HUES6 (cell line): ENCODE data around the gene MS4A10.

Source experiments
- H3K27ac ChIP-seq: 2 replicates; pipeline ENCODE4 v1.7.0; 2013; ENCODE audit warnings: low read depth, mild to moderate bottlenecking, low read length, inconsistent platforms
- H3K27me3 ChIP-seq: 2 replicates; pipeline ENCODE4 v1.6.1; 2013; ENCODE audit warnings: low read length; ENCODE audit not compliant: control insufficient read depth, insufficient read depth
- H3K36me3 ChIP-seq: 2 replicates; pipeline ENCODE4 v1.6.1; 2013; ENCODE audit warnings: low read length; ENCODE audit not compliant: control insufficient read depth, insufficient read depth
- H3K4me1 ChIP-seq: 2 replicates; pipeline ENCODE4 v1.6.1; 2013; ENCODE audit warnings: low read length; ENCODE audit not compliant: control insufficient read depth, insufficient read depth
- H3K4me3 ChIP-seq: 2 replicates; pipeline ENCODE4 v1.5.1; 2013; ENCODE audit warnings: low read depth, low read length
- H3K9ac ChIP-seq: one replicate; pipeline ENCODE4 v1.6.1; 2013; ENCODE audit warnings: mild to moderate bottlenecking, low read length
- H3K9me3 ChIP-seq: 2 replicates; pipeline ENCODE4 v1.6.1; 2013; ENCODE audit warnings: low read depth, low read length; ENCODE audit not compliant: control insufficient read depth, insufficient read depth

MS4A10 gene

DNA sequence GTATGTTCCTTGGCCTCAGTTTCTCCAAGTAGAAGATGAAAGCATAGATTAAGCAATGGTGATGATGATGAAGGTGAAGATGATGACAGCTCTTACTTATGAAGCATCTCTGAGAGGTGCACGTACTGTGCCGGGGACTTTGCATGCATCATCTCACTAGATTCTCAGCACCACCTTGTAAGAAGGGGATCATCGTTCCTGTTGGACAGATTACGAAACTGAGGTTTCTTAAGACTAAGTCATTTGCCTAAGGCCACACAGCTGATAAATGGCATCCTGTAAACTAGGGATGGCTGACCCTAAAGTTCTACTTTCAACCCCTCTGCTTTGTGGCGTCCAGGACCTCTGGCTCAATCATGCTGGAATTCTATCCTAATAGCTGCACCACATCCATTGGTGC is 19.8 kb upstream of the MS4A10 start:
- H3K4me3 ChIP-seq: no peak overlapping the region
- no peak overlapping the region for H3K9ac ChIP-seq
- no peak overlapping the region for H3K27ac ChIP-seq
- no peaks in the 10 kb centered on the region for H3K9me3 ChIP-seq
- H3K36me3 ChIP-seq: no peaks in the 10 kb centered on the region
- H3K4me1 ChIP-seq: 0 out of 2 replicates have a peak, but pooled peaks cover 3% of the 10 kb centered on the region
- H3K27me3 ChIP-seq: 0 out of 2 replicates have a peak, but pooled peaks cover 4% of the 10 kb centered on the region

DNA sequence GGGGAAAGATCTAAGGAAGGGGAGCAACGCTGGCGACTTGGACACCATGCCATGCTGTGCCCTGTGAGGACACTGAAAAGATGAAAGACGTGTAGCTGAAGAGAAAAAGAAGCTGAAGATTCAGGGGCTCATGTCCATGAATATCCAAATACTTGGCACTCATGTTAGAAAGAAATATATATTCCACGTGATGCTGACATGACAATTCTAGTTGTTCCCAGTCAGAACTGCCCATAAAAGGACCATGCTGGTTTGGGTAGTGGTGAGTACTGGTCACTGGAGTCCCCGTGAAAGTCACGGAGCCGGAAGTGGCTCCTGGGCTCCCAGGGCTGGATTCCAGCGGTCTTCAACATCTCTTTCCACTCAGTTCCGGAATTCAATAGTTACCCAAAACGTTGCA is 18.6 kb upstream of the MS4A10 start:
- Histone ChIP-seq H3K36me3 (no peaks in the 10 kb centered on the region), H3K9ac (no peak overlapping the region), H3K27ac (no peak overlapping the region), H3K27me3 (0 out of 2 replicates have a peak, but pooled peaks cover 4% of the 10 kb centered on the region), H3K9me3 (no peaks in the 10 kb centered on the region), H3K4me1 (0 out of 2 replicates have a peak, but pooled peaks cover 3% of the 10 kb centered on the region), H3K4me3 (no peak overlapping the region)

DNA sequence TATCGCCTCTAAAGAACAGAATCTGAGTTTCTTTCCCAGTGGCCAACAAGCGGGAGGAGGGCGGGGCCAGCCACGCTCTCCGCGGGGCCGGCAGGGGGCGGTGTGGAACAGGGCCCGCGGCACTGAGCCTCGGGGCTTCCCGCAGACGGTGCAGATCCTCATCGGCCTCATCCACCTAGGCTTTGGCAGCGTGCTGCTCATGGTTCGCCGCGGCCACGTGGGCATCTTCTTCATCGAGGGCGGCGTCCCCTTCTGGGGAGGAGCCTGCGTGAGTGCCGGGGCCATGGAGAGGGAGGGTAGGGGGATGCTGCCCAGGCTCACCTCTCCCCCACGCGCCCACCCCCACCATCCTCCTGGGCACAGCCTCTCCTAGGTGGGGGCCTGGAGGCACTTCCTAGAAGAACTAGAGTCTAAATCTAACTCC is 17.7 kb upstream of the MS4A10 start:
- H3K27ac ChIP-seq: no peak overlapping the region
- no peaks in the 10 kb centered on the region for H3K9me3 ChIP-seq
- H3K9ac ChIP-seq: no peak overlapping the region
- H3K27me3 ChIP-seq: 0 out of 2 replicates have a peak, but pooled peaks cover 4% of the 10 kb centered on the region
- 0 out of 2 replicates have a peak, but pooled peaks cover 3% of the 10 kb centered on the region for H3K4me1 ChIP-seq
- no peaks in the 10 kb centered on the region for H3K36me3 ChIP-seq
- H3K4me3 ChIP-seq: no peak overlapping the region

DNA sequence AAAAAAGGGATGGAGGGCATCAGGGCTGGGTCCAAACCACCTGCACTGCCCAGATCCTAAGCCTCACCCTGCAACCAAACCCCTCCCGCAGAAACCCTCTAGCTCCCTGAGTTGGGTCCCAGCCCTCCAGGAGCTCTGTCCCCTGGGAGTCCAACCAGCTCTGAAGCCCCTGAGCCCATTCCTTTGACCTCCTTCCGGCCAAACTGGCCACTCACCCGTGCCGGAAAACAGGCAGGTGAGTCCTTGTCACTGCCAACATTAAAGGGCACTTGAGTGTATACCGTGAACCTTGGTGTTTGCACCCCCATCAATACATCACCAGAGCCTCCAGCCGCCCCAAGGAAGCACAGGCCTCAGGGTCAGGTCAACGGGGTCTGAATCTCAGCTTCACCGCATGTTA is 16.9 kb upstream of the MS4A10 start:
- H3K9me3 ChIP-seq: no peaks in the 10 kb centered on the region
- 0 out of 2 replicates have a peak, but pooled peaks cover 4% of the 10 kb centered on the region for H3K27me3 ChIP-seq
- no peak overlapping the region for H3K4me3 ChIP-seq
- H3K4me1 ChIP-seq: 0 out of 2 replicates have a peak, but pooled peaks cover 3% of the 10 kb centered on the region
- H3K36me3 ChIP-seq: no peaks in the 10 kb centered on the region
- H3K9ac ChIP-seq: no peak overlapping the region
- no peak overlapping the region for H3K27ac ChIP-seq

DNA sequence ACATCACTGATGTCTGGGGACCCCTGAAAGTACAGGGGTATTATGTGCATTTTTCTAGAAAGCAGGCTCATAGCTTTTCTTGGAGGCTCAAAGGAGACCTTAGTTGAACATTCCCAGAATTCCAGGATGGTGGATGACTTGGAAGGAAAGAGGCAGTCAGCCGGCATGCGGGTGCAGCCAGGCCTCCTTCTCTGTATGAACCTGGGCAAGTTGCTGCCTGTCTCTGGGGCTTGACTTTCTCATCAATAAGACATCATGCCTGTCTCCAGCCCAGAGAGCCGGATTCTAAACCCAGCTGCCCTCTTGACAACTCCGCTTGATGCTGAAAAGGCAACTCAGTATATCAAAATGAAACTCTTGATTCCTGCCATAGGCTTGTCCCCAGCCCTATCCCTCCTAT is 15.9 kb upstream of the MS4A10 start:
- no peaks in the 10 kb centered on the region for H3K36me3 ChIP-seq
- no peak overlapping the region for H3K27ac ChIP-seq
- H3K9me3 ChIP-seq: no peaks in the 10 kb centered on the region
- no peak overlapping the region for H3K9ac ChIP-seq
- no peak overlapping the region for H3K4me3 ChIP-seq
- H3K4me1 ChIP-seq: 0 out of 2 replicates have a peak, but pooled peaks cover under 1% of the 10 kb centered on the region
- H3K27me3 ChIP-seq: 0 out of 2 replicates have a peak, but pooled peaks cover 4% of the 10 kb centered on the region

DNA sequence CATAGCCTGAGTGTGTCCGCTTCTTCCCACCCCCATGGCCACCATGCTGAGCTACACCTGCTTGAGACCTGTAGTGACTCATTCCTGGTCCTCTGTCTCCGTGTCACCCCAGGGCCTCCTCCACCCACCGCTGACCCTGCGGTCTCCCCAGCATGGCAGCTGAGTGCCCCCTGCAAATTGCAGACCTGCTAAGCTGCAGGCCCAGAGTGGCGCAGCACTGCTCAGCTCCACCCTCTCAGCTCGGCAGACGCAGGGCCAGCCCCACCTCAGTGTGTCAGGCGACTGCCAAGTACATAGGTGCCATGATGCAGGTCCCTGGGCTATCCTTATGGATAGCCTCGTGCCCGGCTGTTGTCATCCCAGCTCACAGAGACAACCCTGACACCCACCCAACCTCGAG is 15.3 kb upstream of the MS4A10 start:
- H3K9ac ChIP-seq: no peak overlapping the region
- H3K27ac ChIP-seq: no peak overlapping the region
- 0 out of 2 replicates have a peak, but pooled peaks cover 4% of the 10 kb centered on the region for H3K27me3 ChIP-seq
- no peaks in the 10 kb centered on the region for H3K4me1 ChIP-seq
- H3K4me3 ChIP-seq: no peak overlapping the region
- no peaks in the 10 kb centered on the region for H3K36me3 ChIP-seq
- H3K9me3 ChIP-seq: no peaks in the 10 kb centered on the region

DNA sequence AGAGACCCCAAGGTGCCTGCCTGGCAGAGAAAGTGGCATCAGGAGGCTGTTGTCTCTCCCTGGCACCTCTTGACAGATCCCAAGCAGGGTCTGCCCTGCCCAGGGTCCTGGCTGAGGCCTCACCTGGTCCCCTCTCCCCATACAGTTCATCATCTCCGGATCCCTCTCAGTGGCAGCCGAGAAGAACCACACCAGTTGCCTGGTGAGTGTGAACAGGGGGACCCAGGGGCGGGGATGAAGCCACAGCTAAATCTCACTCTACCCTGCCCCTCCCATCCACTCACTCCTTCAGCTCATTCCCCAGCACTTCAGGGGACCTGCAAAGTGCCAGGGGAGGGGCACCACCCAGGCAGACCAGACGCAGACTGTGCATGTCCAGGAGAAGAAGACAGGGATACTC is 14.0 kb upstream of the MS4A10 start:
- H3K9me3 ChIP-seq: no peaks in the 10 kb centered on the region
- H3K36me3 ChIP-seq: no peaks in the 10 kb centered on the region
- no peak overlapping the region for H3K4me3 ChIP-seq
- 0 out of 2 replicates have a peak, but pooled peaks cover 4% of the 10 kb centered on the region for H3K27me3 ChIP-seq
- no peak overlapping the region for H3K27ac ChIP-seq
- H3K9ac ChIP-seq: no peak overlapping the region
- H3K4me1 ChIP-seq: 0 out of 2 replicates have a peak, but pooled peaks cover 3% of the 10 kb centered on the region

DNA sequence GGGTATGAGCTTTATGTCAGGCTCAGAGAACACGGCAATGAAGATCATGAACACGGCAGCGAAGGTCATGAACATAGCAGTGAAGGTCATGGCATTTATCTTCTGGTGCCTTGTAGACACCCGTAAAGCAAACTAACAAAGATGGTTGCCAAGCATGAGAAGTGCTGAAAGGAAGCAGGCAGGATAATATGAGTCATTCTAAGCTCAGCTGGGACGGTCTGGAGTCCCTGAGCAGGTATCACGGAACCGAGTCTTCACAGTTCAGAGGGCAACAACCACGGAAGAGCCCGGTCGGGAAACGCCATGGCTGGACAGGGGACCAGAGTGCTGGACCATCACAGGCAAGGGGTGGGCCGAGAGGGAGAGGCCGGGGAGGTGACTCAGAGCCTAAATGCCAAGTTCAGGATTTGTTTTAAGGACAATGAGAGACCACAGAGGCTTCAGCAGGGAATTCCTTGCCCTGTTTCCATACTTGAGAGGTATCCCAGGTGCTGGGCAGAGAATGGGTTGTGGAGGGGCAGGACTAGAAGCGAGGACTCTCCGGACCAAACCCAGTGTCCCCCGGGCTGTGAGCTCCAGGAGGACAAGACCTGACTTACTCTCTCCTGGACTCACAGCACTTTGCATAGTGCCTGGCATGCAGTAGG is 13.1 kb upstream of the MS4A10 start:
- 0 out of 2 replicates have a peak, but pooled peaks cover 4% of the 10 kb centered on the region for H3K27me3 ChIP-seq
- H3K9me3 ChIP-seq: no peaks in the 10 kb centered on the region
- H3K27ac ChIP-seq: no peak overlapping the region
- 0 out of 2 replicates have a peak, but pooled peaks cover 3% of the 10 kb centered on the region for H3K4me1 ChIP-seq
- H3K9ac ChIP-seq: no peak overlapping the region
- H3K36me3 ChIP-seq: no peaks in the 10 kb centered on the region
- H3K4me3 ChIP-seq: no peak overlapping the region

DNA sequence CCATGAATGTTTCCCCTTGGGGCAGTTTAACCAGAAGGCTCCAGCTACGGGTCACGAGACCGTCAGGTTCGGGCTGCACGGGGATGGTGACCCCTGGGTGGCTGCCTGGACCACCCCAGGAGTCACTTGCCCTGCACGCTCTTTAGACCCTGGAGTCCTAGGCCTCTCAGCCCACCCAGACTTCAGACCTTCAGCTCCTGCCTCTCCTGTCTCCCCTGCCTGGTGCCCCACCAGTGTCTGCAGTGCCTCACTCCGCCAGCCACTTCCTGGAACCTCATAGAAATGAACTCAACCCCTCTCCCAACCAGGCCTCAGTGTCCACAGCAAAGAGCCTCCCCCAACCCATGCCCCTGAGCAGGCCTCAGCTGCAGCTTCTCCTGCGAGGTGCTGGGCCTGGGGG is 12.5 kb upstream of the MS4A10 start:
- H3K27me3 ChIP-seq: 0 out of 2 replicates have a peak, but pooled peaks cover 4% of the 10 kb centered on the region
- no peak overlapping the region for H3K4me3 ChIP-seq
- H3K9ac ChIP-seq: no peak overlapping the region
- no peaks in the 10 kb centered on the region for H3K9me3 ChIP-seq
- H3K27ac ChIP-seq: no peak overlapping the region
- H3K36me3 ChIP-seq: no peaks in the 10 kb centered on the region
- H3K4me1 ChIP-seq: 0 out of 2 replicates have a peak, but pooled peaks cover 3% of the 10 kb centered on the region

DNA sequence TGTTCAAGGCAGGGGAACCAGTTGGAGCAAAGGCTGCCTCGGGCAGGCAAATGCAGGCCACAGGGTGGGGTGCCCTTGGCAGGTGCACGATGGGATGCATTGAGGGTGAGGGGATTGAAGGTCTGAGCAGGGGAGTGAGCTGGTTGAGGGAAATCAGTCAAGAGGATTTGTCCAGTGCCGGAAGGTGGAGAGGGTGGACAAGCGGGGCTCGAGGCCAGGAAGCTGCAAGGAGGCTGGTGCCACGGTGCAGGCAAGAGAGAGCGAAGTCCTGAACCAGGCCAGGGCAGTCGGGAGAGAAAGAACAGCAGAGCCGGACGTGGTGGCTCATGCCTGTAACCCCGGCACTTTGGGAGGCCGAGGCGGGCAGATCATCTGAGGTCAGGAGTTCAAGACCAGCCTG is 10.4 kb upstream of the MS4A10 start:
- Histone ChIP-seq H3K9me3 (no peaks in the 10 kb centered on the region), H3K27ac (no peak overlapping the region), H3K9ac (no peak overlapping the region), H3K4me3 (no peak overlapping the region), H3K4me1 (0 out of 2 replicates have a peak, but pooled peaks cover 3% of the 10 kb centered on the region), H3K27me3 (no peaks in the 10 kb centered on the region), H3K36me3 (no peaks in the 10 kb centered on the region)

DNA sequence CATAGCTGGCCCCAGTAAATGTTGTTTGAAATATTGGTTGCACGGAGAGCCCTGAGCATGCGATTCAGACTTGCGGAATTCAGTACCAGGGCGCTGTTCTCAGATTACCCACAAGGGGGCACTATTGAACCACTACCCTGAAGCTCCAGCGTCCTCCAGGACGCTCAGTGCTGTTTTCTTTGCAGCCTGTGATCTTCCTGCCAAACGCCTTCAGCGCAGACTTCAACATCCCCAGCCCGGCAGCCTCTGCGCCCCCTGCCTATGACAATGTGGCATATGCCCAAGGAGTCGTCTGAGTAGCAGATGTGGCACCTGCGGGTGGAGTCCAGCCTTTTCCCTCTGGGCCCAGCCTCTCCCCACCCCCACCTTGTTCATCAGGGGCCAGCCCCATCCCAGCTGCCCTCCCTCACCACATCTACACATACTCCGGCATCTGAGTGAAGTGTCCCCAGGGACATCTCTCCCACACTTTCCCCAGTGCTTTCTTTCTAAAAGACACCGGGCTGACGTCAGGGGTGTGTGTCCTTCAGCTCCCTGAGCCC is 9.6 kb upstream of the MS4A10 start:
- H3K36me3 ChIP-seq: no peaks in the 10 kb centered on the region
- no peak overlapping the region for H3K9ac ChIP-seq

More for the DNA sequence above, 9.6 kb upstream of the MS4A10 start:
- no peak overlapping the region for H3K27ac ChIP-seq
- H3K4me1 ChIP-seq: 0 out of 2 replicates have a peak, but pooled peaks cover 3% of the 10 kb centered on the region
- H3K4me3 ChIP-seq: no peak overlapping the region
- H3K9me3 ChIP-seq: 0 out of 2 replicates have a peak, but pooled peaks cover 4% of the 10 kb centered on the region
- no peaks in the 10 kb centered on the region for H3K27me3 ChIP-seq
